Measurements from ENCODE around the gene CCNF.

Gene CCNF

DNA sequence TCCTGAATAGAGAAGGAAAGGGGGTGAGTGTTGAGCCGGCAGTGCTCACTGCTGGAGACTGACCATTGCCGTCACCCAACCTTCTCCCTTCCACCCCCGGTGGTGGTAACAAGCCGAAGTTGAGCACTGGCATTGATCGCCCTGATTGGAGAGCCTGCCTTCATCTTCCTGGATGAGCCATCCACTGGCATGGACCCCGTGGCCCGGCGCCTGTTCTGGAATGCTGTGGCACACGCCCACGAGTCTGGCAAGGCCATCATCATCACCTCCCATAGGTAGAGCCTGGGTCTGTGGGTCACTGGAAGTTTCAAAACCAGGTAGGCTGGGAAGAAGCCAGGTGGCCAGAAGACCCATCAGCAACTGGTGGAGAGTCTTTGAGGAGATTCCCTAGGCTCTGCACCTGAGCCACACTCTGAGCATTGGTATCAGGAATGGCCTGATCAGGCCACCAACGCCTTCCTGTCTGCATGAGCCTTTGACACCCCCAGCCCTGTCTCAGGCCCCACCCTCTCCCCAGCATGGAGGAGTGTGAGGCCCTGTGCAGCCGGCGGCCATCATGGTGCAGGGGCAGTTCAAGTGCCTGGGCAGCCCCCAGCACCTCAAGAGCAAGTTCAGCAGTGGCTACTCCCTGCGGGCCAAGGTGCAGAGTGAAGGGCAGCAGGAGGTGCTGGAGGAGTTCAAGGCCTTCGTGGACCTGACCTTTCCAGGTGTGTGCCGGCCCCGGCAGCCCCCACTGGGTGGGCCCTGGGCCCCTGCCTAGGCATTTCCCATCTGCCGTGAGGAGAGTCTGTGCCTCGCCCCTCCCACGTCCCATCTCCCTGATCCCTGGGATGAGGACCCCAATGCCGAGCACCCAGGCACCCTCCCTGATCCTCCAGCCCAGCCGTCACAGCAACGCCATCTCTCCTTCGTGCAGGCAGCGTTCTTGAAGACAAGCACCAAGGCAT is 4.9 kb upstream of the CCNF start:
- ATAC-seq (ENCODE audit: insufficient read depth, low read depth) (no peak), DNase-seq (no peak)
- no peaks in the 10 kb centered on the region for H4K20me1 ChIP-seq (ENCODE audit: insufficient read depth, low read length)
- H3K4me2 ChIP-seq (ENCODE audit: insufficient read depth, low read length), result no peak overlapping the region
- no peak overlapping the region for H2AFZ ChIP-seq (ENCODE audit: low read depth, low read length)
- peaks cover 3% of the 10 kb centered on the region for H3K79me2 ChIP-seq (ENCODE audit: insufficient read depth, low read length)
- no peaks in the 10 kb centered on the region; the same call in 1 of the 2 replicates for H3K36me3 ChIP-seq (ENCODE audit: insufficient read depth, low read length)
- no peak for TF ChIP-seq EZH2 (IDR thresholded peaks at IDR 0.05; ENCODE audit: borderline replicate concordance, low read depth, low read length, severe bottlenecking)
- TF ChIP-seq, protein P1, sequence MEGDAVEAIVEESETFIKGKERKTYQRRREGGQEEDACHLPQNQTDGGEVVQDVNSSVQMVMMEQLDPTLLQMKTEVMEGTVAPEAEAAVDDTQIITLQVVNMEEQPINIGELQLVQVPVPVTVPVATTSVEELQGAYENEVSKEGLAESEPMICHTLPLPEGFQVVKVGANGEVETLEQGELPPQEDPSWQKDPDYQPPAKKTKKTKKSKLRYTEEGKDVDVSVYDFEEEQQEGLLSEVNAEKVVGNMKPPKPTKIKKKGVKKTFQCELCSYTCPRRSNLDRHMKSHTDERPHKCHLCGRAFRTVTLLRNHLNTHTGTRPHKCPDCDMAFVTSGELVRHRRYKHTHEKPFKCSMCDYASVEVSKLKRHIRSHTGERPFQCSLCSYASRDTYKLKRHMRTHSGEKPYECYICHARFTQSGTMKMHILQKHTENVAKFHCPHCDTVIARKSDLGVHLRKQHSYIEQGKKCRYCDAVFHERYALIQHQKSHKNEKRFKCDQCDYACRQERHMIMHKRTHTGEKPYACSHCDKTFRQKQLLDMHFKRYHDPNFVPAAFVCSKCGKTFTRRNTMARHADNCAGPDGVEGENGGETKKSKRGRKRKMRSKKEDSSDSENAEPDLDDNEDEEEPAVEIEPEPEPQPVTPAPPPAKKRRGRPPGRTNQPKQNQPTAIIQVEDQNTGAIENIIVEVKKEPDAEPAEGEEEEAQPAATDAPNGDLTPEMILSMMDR (IDR thresholded peaks at IDR 0.05; ENCODE audit: borderline replicate concordance, extremely low read depth, low read length, poor library complexity, severe bottlenecking), result no peak
- no peak overlapping the region for H3K27ac ChIP-seq (ENCODE audit: low read length)
- no peak overlapping the region for H3K9ac ChIP-seq (ENCODE audit: low read depth, low read length)
- H3K27me3 ChIP-seq (ENCODE audit: insufficient read depth, low read length, poor library complexity), result no peaks in the 10 kb centered on the region
- peaks cover 15% of the 10 kb centered on the region for H3K4me1 ChIP-seq (ENCODE audit: insufficient read depth, low read length)
- no peaks in the 10 kb centered on the region for H3K9me3 ChIP-seq (ENCODE audit: insufficient read depth, low read length, severe bottlenecking)
- H3K4me3 ChIP-seq (ENCODE audit: low read depth in 1 of 2, low read length in 2 of 2), result no peak overlapping the region

DNA sequence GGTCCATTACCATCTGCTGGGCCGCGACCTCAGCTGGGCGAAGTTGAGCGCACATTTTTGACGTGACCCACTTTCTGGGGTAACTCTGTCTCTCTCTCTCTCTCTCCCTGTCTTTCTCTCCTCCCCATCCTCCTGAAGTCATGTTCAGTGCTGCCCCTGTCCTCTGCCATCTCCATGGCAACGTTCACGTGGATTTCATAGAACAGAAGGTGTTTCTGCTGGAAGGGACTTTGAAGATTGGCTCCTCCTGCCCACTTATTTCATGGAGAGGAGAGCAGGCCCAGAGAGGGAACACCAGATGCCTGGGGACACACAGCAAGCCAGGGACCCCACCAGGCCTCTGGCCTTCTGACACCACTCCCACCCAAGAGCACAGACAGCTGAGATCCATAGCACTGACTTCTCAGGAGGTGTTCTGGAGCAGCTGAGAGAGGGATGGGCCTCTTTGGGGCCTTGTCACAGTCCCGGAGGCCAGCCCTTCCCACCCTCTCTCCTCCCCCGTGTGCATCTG is 4.2 kb upstream of the CCNF start:
- Histone ChIP-seq H3K9ac (ENCODE audit: low read depth, low read length) (no peak overlapping the region), H3K4me2 (ENCODE audit: insufficient read depth, low read length) (no peak overlapping the region), H3K4me1 (ENCODE audit: insufficient read depth, low read length) (peaks cover 17% of the 10 kb centered on the region), H4K20me1 (ENCODE audit: insufficient read depth, low read length) (peaks cover 2% of the 10 kb centered on the region), H3K9me3 (ENCODE audit: insufficient read depth, low read length, severe bottlenecking) (no peaks in the 10 kb centered on the region), H3K36me3 (ENCODE audit: insufficient read depth, low read length) (no peaks in the 10 kb centered on the region; the same call in 1 of the 2 replicates), H3K27me3 (ENCODE audit: insufficient read depth, low read length, poor library complexity) (no peaks in the 10 kb centered on the region), H3K79me2 (ENCODE audit: insufficient read depth, low read length) (peaks cover 10% of the 10 kb centered on the region), H2AFZ (ENCODE audit: low read depth, low read length) (no peak overlapping the region), H3K27ac (ENCODE audit: low read length) (no peak overlapping the region), H3K4me3 (ENCODE audit: low read depth in 1 of 2, low read length in 2 of 2) (no peak overlapping the region)
- no peak for ATAC-seq (ENCODE audit: insufficient read depth, low read depth)
- TF ChIP-seq, protein P1 (IDR thresholded peaks at IDR 0.05; ENCODE audit: borderline replicate concordance, extremely low read depth, low read length, poor library complexity, severe bottlenecking), result no peak
- TF ChIP-seq EZH2 (IDR thresholded peaks at IDR 0.05; ENCODE audit: borderline replicate concordance, low read depth, low read length, severe bottlenecking), result no peak
- DNase-seq, result no peak

DNA sequence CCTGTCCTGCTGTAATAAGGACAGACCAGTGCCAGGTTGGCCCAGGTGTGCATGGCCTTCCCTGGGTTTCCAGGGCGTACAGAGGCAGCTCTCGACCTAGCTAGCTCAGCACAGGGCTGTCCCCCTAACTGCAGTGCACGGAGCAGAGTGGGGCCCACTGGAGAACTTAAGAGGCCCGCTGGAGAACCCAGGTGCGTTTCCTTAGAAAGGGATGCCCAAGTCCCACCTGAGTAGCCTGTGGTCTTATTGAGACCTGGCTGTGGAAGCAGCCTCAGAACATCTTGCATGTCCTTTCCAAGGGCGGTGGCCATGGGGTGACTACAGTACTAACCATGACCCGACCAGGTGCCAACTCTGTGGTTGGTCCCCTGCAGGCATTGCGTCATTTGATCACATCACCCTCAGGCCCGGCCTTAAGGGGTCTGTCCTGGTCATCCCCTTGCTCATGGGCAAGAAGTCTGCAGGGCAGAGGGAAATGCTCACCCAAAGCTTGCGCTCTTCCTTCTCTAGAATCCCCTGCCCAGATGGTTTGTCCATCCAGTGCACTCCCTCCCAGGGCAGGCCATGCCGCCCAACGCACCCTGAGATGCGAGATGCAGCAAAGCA is 3.3 kb upstream of the CCNF start:
- Histone ChIP-seq H2AFZ (ENCODE audit: low read depth, low read length) (no peak overlapping the region), H3K36me3 (ENCODE audit: insufficient read depth, low read length) (peaks cover 8% of the 10 kb centered on the region), H3K27ac (ENCODE audit: low read length) (no peak overlapping the region), H3K9me3 (ENCODE audit: insufficient read depth, low read length, severe bottlenecking) (no peaks in the 10 kb centered on the region), H3K4me1 (ENCODE audit: insufficient read depth, low read length) (peaks cover 25% of the 10 kb centered on the region), H3K27me3 (ENCODE audit: insufficient read depth, low read length, poor library complexity) (no peaks in the 10 kb centered on the region), H3K4me3 (ENCODE audit: low read depth in 1 of 2, low read length in 2 of 2) (no peak overlapping the region), H3K4me2 (ENCODE audit: insufficient read depth, low read length) (no peak overlapping the region), H4K20me1 (ENCODE audit: insufficient read depth, low read length) (peaks cover 10% of the 10 kb centered on the region), H3K79me2 (ENCODE audit: insufficient read depth, low read length) (peaks cover 19% of the 10 kb centered on the region), H3K9ac (ENCODE audit: low read depth, low read length) (no peak overlapping the region)
- DNase-seq (no peak), ATAC-seq (ENCODE audit: insufficient read depth, low read depth) (no peak)
- TF ChIP-seq, protein P1 (IDR thresholded peaks at IDR 0.05; ENCODE audit: borderline replicate concordance, extremely low read depth, low read length, poor library complexity, severe bottlenecking), result no peak
- no peak for TF ChIP-seq EZH2 (IDR thresholded peaks at IDR 0.05; ENCODE audit: borderline replicate concordance, low read depth, low read length, severe bottlenecking)

Measured in DND-41 (cell line).